GM21447 (cell line): ENCODE measurements around the gene BEAN1.

Source experiments
- ATAC-seq: cut with Tn5 transposase; IDR thresholded peaks from one replicate; pipeline ENCODE4 v1.9.1; 2021; ENCODE audit not compliant: unreplicated experiment

BEAN1 gene

DNA sequence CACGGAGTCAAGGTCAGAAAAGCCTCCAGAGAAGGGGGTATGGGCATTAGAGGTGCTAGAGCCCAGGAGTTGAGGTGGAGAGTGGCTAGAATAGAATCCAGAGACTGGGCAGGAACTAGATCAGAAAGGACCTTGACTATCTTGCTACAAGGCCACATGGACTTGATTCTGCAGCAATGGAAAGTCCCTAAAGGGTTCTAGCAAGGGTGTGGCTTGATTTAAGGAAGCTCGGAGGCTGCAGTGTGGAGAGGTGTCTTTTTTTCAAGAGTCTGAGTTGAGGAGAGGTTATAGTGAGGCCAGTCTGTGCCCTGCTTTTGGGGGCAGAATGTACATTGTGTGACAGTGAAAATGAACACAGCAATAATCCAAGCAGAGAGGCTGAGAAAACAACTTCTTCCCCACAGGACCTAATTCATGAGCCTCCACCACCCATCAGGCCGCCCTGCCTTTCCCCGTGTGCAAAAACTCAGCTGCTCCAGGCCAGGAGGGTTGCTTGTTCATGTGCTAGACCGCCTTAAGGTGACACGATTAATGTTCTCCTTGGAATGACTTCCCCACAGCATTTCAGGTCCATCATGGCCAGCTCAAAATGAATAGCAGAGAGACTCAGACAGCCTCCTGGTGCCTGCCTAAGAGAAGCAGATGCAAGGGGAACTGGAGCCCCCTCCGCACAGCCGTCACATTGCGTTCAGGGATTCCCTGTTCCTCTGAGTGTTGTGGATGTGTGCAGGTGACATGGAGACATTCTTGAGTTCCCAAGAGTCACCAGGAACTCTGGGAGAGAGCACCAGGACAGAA, 8.7 kb upstream of the BEAN1 start:
- no peak for ATAC-seq

DNA sequence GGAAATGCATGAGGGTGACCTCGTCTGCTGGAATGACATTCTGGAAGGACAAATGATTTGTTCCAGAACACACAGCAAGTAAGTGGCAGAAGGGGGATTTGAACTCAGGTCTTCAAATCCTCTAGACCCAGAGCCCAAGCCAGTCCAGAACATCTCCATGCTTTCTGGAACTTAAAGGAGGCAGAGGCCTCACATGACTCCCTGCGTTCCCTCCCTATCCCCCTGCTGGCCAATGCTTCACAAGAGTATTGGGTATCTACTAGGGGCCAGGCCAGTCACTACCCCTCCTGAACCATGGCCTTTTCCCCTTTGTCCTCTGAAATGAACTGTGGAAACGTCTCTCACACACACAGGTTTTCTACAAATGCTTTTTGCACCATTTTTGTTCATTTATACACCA, 7.6 kb upstream of the BEAN1 start:
- no peak for ATAC-seq

DNA sequence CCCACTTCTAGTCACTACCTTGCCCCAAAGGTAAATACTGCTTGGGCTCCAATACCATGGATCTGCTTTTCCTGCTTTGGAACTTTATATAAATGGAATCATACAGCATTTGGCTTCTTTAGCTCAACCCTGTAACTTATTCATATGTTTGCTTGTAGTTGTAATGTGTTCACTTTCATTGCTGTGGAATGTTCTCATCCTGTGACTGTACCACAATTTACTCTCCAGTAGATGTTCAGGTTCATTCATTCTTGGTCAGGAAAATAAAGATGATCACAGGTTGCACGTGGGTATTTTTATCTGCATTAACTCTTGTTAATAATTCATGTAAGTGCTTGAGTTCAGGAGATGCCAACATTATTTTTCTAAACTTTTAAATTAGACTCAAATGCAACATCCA, 6.7 kb upstream of the BEAN1 start:
- no peak for ATAC-seq

DNA sequence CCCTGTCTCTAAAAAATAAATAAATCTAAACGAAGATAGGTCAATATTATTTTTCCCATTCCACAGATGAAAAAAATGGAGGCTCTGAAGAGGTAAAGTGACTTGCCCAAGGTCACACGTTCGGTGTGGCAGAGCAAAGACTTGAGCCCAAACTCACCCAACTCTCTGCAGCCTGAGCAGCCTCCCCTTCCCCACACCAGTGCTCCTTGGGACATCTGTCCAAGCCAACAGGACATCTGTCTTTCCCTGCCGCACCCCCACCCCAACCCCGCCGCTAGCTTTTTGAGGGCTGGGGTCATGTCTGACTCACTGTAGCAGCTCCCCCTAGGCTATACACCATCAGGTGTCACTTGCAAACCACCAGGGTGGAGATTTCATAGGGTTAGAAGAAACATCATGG, 5.2 kb upstream of the BEAN1 start:
- ATAC-seq, result no peak

DNA sequence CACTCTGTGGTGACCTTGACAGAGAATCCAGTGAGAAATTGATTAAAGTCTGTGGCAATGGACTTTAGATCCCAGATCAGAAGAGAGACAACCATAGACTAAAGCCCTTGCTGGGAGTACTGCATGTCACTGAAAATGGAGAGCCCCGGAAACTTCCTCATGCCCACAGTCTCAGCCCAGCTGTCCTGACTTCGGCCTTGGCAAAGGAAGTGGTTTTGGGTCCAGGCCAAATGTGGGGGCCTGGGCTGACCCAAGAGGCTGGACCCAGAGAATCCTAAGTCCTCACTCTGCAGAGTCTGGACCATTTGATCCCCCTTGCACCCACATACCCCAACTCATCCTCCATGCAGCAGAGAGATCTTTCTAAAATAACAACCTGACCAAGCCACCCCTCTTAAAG, 4.7 kb upstream of the BEAN1 start:
- ATAC-seq, result no peak

DNA sequence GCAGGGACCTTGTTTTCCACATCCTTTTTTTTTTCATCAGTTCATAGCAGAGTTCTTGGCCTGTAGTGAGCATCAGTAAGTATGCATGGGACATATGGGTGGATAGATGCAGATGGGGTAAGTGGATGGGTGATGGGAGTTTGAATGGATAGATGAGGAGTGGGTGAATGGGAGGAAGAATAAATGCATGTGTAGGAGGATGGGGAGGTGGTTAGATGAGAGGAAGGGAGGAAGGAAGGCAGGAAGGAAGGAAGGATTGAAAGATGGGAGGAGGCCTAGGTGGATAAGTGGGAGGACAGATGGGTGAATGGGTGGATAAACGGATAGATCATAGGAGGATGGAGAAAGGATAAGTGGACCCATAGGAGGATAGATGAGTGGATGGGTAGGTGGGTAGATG, 3.9 kb upstream of the BEAN1 start:
- no peak for ATAC-seq

DNA sequence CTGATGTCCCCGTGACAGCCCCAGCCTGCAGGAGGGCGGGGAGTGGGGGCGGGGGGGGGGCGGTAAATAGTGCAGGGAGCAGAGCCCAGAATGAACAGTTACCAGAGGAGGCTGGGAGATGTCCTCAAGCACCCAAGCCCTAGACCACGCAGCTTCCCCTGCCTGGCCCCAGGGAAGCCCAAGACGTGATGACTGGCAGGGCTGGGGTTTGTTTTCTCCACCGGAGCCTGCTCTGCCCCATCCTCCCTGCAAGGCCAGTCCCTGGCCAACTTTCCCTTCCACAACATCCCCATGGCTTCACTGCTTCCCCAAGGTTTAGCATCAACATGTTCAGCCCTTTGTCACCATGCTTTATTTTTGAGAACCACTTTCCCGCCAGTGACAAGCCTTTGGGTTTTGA, 1.4 kb upstream of the BEAN1 start:
- no peak for ATAC-seq

DNA sequence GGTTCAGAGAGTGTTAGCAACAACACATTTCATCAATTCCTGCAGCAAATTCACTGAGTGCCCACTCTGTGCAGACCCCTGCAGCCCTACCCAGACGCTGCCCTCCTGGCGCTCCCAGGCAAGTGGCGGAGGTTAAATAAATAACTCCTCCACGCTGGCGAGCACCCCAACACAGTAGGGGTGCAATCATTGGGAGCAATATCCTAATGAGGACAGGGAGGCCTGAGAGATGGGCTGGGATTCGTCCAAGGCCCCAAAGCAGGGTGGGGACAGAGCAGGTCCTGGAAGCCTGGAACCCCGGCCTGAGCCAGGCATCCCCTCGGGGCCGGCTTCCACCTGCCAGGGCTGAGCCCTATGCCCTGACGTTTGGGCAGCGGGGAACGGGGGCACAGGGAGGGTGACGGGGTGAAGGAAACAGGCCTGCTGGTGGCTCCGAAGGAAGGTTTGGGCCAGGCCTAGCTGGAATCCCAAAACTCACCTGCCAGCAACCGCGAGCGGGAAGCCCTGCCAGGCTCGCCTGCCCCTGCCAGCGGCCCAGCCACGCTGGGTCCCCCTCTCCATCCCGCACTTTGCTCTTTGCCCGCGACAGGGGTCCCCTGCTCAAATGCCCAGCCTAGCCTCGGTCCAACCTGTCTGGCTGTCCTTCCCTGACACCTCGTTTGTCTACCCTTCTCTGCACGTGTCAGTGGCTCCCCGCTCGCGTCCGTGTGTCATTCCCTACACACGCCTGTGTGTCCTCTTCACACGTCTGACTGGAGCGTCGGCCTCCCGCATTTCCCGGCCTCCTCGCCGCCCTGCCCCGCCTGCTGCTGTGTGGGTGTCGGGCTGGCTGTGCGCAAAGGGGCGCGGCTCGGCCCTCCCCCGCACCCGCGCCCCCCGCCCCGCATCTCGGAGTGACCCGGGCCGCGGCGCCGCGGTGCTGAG, 721 bp upstream of the BEAN1 start:
- ATAC-seq, result no peak

DNA sequence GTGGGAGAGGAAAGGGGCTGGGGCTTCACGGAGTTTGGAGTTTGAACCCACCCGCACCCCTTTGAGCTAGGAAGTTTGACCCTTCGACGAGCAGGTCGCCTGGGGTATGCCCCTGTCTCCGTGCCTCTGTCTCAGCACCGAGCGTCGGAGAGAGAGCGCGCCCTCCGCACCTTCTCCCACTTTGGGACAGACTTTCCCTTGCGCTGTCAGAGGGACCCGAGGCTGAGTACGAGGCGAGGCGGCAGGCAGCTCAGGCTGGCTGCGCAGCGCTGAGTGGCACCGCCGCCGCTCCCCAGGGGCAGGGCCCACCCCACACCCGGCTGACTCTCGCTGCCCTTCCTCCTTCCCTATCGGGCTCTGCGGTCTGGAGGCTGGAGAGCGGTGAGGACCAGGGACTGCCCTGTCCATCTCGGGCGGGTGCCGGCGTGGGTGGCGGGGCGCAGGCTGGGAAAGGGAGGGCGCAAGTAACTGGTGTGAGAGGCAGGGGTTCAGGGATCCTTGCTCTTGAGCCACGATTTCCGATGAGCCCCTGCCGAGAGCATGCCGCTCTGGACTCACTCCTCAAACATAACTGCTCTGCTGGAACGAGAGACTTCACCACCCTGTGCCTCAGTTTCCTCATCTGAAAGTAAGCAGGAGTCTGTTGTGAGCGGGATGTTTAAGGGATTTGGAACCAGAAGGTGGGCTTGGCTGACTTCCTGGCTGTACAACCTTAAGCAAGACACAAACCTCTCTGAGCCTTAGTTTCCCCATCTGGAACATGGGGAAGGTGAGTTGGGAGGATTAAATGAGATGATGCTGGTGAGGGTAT, 981 bp downstream of the BEAN1 start:
- no peak for ATAC-seq

DNA sequence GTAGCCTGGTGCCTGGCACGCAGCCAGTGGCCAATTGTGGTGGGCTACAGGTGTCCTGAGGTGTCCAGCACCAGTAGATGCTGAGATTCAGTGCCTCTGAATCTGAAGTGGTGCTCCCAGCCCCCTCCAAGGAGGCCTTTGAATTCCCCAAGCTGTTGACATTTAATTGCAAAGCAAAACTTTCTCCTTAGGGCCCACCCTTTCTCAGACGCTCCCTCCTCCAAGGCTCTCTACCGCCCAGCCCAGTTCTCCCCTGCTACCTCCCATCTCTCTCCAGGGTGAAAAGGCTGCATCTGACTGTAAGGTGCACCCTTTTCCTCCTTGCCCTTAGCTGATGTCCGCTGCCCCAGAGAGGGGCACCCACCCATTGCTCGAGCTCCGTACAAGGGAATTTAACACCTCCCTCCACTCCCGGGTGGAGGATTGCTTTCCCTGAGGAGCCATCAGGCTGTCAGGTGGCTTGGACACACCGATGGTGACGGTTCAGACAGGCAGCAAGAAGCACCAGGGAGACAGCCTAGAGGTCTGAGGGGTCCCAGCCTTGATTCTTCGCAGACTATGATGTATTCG, 1.7 kb downstream of the BEAN1 start:
- ATAC-seq, result no peak

DNA sequence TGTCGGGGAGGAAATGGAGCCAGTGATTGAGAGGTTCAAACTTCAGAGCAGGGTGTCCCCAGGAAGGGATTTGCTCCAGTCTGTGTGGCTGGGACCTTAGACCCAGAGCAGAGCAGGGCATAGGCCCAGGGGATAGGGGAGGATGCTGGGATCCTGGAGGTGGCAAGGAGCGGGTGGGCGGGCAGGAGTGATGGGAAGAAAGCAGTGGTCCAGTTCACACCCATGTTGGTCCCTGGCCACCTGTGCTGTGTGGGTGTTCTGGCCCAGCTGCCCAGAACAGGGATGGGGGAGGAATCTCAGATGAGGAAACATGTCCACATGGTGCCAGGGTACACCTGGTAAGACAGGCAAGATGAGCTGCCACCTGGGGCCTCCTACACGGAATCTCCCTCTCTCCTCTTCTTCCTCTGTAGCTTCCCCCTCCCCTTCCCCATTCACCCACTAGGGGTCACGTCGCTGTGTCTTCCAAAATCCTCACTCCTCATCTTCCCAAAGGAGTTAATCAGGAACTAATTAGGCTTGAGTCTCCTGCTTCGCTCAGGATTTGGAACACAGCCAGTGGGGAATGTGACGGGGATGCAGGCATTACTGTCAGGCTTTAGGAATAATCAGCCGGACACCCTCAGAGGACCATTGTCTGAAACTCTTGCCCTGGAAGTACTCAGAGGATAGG, 2.3 kb downstream of the BEAN1 start:
- no peak for ATAC-seq

DNA sequence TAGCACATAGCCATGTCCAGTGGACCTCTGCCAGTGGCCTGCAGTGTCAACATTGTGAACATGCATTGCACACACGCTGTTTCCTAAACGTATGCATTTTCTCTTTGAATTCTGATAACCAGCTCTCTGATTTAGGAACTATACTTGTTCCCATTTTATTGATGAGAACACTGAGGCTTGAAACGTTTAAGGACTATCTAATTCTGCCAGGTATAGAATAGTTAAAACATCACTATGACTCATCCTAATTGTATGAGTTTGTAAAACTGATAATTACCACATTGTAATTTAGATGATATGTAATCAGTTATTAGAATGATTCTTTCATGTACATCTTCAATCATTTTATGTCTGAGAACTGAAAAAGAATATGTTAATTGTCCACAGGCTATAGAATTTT, 3.1 kb downstream of the BEAN1 start:
- no peak for ATAC-seq

DNA sequence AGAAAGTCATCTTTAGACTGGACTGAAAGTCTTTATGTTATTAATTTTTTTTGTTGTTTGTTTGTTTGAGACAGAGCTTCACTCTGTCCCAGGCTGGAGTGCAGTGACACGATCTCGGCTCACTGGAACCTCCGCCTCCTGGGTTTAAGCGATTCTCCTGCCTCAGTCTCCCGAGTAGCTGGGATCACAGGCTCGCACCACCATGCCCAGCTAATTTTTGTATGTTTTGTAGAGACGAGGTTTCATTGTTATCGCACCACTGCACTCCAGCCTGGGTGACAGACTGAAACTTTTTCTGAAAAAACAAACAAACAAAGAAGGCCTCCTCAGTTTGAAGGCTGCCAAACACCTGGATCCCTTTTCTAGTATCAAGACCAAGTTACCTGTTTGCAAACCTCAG, 4.7 kb downstream of the BEAN1 start:
- ATAC-seq, result no peak

DNA sequence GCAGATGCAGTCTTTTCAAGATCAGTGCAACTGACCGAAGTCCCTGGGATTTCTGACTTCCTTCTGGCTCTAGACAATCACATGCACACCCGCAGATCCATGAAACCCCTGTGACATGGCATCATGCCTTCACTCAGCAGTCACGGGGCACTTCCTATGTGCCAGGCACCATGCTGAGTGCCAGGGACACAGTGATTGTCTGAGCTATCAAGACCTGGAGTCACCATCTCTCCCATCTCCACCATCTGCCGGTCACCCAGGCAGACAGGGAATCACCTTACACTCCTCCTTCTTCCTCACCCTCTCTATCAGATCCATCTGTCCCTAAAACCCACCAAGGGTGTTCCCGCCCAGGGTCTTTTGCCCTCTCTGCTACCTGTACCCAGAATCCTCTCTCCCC, 5.3 kb downstream of the BEAN1 start:
- ATAC-seq, result no peak

DNA sequence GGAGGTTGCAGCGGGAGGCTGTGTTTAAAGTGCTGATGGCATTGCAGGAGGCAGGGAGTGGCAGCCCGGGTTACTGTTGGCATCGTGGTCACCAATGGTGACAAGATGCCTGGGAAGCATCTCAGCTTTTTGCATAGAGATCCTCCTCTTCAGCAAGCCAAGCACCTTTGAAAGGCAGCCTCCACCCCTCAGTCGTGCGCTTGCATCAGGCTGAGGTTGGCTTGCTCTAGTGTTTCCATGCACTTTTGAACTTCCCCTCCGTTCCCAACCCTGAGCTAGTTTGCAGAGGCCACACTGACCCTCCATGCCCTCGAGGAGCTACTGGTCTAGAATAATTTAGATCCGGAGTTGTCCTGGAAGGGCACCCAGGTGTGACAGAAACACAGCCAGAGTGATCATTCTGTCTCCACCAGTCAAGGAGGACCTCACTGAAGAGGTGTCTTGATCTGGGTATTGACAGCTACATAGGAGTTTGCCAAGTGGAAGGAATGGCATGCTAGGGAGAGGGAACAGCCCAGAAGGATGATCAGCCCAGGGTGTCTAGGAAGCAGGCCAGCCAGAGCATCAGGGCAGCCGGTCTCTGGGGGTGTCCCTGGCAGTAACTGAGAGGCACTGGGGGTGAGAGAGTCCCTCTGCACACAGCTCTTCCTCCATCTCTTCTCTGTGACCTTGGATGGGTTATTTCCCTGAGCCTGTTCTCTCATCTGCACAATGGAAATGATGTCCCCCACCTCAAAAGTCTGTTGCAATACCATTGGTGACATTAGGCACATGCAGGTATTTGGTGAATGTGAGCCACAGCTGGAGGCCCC, 7.7 kb downstream of the BEAN1 start:
- no peak for ATAC-seq

DNA sequence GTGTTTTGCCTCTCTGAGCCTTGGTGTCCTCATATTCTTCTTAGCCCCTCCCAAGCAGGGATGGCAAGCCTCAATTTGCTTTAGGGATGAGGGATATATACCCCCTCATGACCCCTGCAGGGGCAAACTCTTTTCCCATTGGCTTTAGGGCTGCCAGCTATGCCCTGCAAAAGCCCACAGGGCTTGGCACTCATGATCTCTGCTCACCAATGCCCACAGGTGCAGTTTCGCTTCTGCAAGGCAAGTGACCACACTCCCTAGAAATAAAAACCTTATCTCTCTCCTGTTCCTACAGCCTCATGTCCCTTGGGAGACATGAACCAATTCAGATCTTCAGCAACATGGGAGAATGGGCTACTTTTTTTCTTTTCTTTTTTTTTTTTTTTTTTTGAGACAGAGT, 8.8 kb downstream of the BEAN1 start:
- no peak for ATAC-seq

DNA sequence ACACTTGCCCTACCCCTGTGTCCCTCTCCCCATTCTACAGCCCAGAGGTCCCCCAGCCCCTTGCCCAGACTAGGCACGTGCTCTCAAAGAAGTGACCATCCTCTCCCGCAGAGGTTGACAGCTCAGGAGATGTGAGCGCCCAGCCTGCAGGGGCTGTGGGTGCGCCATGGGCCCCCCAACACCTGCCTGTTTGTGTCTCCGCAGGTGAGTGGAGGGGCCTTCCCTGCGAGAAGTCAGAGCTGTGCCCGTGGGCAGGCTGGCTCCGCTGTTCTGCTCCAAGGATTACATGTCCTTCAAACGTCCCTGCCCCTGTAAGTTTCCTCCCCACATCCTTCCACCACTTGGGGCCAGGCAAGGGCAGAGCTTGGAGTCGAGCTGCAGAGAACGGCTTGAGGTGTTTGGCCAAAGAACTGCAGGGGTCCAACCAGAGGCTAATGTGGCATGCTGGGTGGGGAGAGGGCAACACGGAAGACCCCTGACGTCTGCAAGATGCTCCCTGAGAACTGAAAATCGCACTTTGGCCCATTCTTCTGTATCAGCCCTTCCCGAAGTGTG, 10.4 kb downstream of the BEAN1 start:
- no peak for ATAC-seq

DNA sequence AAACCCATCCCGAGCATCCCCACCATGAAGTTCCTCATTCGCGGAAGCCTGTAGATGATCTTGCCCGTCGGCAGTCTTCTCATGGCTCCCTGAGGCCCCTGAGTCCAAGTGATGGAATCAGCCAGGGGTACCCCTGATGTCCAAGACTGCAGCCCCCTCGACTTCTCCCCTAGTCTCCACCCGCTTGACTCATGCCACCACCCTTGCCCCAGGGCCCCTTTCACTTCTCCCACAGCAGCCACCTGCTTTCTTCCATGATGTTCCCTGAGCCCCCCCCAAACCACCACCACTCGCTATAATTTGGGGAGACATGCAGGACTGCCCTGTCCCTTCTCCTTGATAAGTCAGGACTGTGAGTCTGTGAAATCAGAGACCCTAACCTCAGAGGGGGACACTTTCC, 11.4 kb downstream of the BEAN1 start:
- no peak for ATAC-seq

DNA sequence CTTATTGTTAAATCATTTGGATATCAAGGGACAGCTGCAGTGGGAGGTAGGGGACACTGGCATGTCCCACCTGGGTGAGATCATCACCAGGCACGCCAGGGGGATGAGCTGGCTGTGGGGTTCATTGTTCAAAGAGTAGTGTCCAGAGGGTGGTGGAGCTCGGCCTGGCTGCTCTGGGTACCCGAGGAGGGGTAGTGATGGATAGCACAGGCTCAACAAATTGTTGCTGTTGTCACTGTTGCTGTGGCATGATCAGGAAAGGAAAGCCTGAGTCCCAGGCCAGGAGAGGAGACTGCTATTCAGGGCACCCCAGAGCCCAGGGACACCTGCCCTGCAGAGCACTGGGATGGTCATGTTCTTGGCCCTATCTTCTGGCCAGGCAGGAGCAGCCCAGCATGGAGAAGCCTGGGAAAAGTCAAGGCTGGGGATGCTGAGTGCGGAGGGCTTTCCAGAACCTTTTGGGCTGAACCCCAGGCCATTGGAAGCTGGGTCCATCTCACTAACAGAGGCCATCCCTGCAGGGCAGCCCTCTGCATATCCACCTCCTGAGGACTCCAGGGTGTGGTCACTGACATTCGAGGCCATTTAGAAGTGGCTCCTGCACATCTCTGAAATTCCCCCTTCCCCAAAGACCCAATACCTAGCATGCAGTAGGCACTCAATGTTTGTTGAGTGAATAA, 12.1 kb downstream of the BEAN1 start:
- no peak for ATAC-seq
